Measurements from ENCODE around the gene NLRP3.
"Not testable (repeated sequence)": the region's sequence is repeated elsewhere in the genome, so short reads cannot be mapped to it uniquely, and the experiment has no call there.

NLRP3 gene

GRCh38 chr1:247415423-247416361 lies at the start of gene NLRP3:
Gene NLRP3 (plus strand): TSS chr1:247416173. CDS start chr1:247418801, 2,628 bp downstream.
- no peak for DNase-seq

- not testable (repeated sequence) for DNase-seq
Observed at GRCh38 chr1:247366345-247366744, 49.6 kb upstream of the NLRP3 start.

DNA sequence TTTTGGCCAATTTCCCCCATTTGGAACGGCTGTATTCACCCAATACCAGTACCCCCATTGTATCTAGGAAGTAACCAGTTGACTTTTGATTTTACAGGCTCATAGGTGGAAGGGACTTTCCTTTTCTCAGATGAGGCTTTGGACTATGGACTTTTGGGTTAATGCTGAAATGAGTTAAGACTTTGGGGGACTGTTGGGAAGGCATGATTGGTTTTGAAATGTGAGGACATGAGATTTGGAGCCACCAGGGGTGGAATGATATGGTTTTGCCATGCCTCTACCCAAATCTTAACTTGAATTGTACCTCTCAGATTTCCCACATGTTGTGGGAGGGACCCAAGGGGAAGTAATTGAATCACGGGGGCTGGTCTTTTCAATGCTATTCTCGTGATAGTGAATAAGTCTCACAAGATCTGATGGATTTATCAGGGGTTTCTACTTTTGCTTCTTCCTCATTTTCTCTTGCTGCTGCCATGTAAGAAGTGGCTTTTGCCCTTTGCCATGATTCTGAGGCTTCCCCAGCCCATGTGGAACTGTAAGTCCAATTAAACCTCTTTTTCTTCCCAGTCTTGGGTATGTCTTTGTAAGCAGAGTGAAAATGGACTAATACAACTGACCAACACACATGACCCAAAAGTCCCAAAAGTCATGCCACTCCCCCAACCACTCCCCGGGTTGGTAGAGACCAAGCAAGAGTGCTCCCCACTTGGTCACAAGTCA lies 48.9 kb upstream of the NLRP3 start:
- no peak for DNase-seq

DNA sequence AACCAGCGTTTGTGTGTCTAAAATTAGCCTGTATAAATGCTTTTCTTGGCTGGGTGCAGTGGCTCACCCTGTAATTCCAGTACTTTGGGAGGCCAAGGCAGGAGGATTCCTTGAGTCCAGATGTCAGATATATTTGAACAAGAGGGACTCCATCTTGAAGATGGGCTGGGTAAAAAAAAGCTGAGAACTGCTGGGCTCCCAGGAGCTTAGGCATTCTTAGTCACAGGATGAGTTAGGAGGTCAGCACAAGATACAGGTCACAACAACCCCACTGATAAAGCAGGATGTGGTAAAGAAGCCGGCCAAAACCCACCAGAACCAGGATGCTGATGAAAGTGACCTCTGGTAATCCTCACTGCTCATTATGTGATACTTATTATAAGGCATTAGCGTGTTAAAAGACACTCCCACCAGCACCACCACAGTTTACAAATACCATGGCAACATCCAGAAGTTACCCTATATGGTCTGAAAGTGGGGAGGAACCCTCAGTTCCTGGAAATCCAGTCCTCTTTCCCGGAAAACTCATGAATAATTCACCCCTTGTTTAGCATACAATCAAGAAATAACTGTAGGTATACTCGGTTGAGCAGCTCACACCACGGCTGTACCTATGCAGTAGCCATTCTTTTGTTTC lies 48.1 kb upstream of the NLRP3 start:
- no peak for DNase-seq

DNA sequence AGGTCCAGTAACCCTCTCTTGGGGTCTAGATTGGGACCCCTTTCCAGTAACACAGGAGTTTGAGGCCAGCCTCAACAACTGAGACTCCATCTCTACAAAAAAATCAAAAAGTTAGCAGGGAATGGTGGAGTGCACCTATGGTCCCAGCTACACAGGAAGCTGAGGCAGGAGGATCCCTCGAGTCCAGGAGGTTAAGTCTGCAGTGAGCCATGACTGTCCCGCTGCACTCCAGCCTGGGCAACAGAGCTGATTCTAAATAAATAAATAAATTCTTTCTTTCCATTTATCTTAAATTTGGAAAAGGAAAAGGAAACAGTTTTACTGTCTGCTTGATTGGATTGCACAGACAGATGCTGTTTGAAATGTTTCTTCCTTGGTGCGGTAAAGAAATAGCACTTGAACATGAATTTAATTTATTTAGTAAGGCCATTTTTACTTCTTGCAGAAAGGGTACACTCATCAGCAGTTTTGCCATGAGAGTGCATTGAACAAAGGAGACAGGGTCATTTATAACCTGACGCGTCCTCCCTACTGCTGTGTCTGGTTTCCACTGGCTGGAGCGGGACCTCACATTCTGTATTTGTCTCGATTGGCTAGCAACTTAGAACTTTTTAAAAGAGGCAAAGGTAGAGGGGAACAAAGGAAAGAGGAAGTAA lies 47.4 kb upstream of the NLRP3 start:
- DNase-seq, result no peak

DNA sequence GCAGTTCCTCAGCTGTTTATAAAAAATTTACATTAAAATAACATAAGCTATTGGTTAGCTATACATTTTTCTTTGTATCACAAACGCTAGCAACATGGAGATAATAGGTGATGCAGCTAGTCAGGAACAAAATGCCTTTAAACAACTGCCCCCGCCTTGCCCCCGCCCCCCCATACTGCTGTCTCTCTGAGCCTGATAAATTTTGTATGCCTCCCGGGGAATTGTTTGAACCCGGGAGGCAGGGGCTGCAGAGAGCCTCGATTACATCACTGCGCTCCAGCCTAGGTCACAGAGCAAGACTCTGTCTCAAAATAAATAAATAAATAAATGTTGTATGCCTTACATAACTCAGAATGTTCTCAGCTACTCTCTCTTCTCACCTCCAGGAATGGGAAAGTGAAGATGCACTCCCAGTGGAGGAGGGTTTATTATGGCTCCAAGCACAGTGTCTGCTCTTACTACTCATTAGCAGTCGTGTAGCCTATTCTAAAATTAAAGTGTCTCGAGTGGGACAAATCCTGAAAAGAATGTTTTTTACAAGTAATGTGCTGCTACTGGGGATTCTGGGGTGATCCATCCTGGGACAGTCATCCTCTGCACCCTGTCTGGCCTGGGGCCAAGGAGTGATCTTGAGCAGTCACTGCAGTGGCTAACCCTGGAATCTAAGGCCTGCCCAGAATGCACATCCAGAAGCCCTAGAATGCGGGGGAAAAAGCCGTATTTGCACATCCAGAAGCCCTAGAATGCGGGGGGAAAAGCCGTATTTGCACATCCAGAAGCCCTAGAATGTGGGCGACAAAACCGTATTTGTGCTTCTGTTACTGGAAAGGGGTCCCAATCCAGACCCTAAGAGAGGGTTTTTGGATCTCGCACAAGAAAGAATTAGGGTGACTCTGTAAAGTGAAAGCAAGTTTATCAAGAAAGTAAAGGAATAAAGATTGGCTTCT lies 44.9 kb upstream of the NLRP3 start:
- no peak for DNase-seq

GRCh38 chr1:247371801-247372259 lies 44.1 kb upstream of the NLRP3 start:
- no peak for DNase-seq

DNA sequence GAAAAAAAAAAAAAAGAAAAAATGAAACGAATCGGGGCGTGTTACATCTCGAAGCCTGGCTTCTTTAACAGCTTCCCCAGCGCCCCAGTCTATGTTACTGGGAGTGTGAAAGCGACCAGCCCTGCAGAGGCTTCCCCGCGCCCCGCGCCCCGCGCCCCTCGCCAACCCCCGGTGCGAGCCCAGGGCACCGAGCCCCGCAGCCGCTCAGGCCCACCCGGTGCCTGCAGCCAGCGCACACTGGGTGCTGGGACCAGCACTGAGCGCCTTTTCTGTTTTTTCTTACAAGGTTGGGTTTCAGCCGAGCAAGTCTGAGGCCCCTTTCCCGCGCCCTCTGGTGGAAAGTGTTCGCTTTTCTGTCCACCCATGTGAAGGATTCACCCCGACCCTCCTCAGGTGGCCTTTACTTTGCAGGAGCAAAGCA lies 42.2 kb upstream of the NLRP3 start:
- no peak for DNase-seq

- DNase-seq, result not testable (repeated sequence)
Observed at GRCh38 chr1:247374651-247375334, 41.2 kb upstream of the NLRP3 start.

DNA sequence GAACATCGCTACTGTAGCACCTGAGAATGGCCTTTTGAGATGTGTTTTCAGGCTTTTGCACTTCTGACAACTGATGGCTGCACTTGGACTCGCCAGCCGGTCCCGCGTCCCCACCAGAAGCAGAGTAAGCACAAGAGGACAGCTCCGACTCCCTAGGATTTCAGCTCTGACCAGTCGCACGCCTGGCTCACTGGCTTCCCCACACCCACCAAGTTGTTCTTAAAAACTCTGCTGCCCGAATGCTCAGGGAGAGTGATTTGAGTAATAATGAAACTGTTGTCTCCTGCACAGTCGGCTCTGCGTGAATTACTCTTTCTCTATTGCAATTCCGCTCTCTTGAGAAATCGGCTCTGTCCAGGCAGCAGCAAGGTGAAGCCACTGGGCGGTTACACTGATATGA lies 40.2 kb upstream of the NLRP3 start:
- DNase-seq, result no peak

GRCh38 chr1:247376659-247377058 lies 39.3 kb upstream of the NLRP3 start:
- DNase-seq, result no peak

- DNase-seq, result not testable (repeated sequence)
Observed at GRCh38 chr1:247377656-247378055, 38.3 kb upstream of the NLRP3 start.

- DNase-seq, result no peak
Observed at GRCh38 chr1:247378334-247379073, 37.5 kb upstream of the NLRP3 start.

DNA sequence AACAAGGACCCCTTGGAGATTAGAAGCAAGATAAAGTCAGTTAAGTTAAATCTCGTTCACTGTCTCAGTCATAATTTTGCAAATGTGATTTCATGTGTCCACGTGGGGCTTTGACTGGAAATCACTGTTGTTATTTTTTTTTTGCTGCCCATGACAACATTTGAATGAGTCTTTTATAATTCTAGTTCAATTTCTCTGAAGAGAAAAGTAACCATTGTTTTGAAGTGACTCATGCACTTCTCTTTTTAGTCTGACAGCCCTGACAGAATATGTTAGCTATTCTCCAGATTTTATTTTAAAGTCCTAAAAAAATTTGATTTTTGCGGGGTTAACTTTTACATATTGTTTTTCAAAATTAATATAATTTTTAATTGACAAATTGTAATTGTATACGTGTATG lies 30.7 kb upstream of the NLRP3 start:
- no peak for DNase-seq

DNA sequence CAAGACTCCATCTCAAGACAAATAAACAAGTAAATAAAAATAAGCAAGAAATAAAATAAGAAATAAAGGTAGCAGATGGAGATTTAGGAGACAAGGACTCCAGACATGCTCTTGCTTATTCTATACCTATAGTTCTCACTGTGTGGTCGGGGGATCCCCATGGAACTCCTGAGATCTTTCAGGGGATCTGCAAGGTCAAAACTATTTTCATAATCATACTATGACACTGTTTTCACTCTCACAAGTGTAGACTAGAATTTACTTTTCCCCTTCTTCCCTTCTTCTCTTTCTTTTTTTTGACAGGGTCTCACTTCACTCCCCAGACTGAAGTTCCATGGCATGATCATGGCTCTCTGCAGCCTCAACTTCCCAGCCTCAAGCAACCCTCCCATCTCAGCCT lies 29.8 kb upstream of the NLRP3 start:
- no peak for DNase-seq

- no peak for DNase-seq
Observed at GRCh38 chr1:247386687-247387086, 29.3 kb upstream of the NLRP3 start.

DNA sequence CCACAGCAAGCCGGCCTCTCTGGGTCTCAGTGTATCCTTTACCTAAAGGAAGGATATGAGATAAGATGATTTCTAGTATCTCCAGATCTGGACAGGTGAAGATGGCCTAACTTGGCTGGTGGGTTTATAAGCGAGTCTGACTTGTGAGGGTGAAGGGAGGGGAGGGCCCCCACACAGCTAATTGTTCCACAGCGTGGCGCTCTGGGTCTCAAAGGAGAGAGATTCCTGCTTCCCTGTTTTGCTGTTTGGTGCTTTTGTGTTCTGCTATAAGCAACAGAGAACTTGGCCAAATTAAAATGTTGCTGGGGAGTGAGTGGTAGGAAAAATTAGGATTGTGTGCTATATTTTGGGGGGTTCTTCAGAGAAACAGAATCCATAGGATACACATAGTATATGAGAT lies 28.9 kb upstream of the NLRP3 start:
- no peak for DNase-seq

DNA sequence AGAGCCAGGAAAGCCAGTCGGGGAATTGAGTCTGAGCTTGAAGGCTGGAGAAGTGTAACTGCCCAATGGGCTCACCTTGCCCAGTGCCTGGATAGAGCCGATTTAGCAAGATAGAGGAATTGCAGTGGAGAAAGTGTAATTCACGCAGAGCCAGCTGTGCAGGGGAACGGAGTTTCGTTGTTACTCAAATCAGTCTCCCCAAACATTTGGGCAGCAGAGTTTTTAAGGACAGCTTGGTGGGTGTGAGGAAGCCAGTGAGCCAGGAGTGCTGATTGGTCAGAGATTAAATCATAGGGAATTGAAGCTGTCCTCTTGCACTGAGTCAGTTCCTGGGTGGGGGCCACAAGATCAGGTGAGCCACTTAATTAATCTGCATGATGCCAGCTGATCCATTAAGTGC lies 28.4 kb upstream of the NLRP3 start:
- DNase-seq, result no peak

DNA sequence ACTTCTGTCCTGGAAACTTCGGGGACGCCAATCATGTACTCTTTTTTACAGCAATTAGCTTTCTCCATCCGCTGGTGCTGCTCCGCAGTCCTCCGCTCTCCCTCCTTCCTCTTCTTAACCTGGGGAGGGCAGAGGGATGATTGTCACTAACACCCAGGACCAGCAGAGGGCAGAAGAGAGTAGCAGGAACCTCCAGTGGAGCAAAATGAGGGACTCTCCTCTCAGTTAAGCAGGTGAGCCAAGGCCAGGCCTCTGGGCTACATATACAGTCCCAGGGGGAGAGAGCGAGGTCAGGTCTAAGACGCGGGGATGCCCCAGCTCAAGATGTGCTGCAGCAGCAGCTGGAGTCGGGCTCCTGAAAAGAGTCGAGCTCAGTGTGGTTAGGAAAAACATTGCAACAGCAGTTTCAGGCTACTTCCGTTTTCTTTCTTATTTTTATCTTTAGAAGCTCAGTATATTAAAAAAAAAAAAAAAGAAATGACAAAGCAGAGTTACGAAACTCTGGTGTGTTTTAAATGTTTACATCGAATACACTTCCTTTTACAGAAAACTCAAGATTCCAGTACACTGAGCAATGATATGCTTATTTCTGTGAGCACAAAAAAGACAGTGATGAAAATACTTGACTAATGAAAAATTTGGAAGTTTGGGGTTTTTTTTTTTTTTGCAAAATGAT lies 25.7 kb upstream of the NLRP3 start:
- DNase-seq, result peak; percentile 85

GRCh38 chr1:247390996-247391395 lies 25.0 kb upstream of the NLRP3 start:
- no peak for DNase-seq

Data from NCI-H774 (cell line).